HG03060 (cell line): Measurements from ENCODE around the gene ERICH6.

Source experiments
- ATAC-seq: cut with Tn5 transposase; IDR thresholded peaks from one replicate; pipeline ENCODE4 v1.9.1; 2021; ENCODE audit warnings: low read depth, moderate number of reproducible peaks; ENCODE audit not compliant: unreplicated experiment

Gene ERICH6

DNA sequence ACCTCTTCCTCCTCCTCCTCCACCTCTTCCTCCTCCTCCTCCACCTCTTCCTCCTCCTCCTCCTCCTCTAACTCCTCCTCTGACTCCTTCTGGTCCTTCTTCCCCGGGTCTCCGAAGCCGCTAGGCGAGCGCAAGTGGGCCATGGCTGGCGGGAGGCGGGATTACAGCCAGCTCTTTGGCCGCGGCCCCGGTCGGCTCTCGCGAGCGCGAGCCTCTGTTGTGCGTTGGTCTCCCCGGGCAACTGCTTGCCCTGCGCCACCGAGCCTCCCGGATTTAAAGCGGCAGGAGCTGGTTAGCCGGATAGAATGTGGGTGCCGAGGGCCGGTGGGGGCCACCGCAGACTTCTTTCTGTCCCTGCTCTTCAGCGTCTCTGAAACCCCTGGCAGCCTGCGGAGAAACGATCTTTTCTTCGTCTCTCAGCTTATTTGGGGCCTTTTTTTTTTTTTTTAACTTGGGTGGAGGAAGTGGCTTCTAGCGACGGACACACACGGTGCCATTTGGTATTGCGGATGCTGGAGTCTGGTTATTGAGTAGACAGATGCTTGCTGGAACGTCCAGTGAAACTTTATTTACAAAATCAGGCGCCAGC lies at the start of gene ERICH6:
ERICH6 (minus strand) TSS at position 165 of the 589 bp plus-strand sequence; CDS start at position 143, 22 bp downstream.
- peak; percentile 85 for ATAC-seq

GRCh38 chr3:150751781-150752263 lies 48.1 kb upstream of the ERICH6 start:
- ATAC-seq = no peak

DNA sequence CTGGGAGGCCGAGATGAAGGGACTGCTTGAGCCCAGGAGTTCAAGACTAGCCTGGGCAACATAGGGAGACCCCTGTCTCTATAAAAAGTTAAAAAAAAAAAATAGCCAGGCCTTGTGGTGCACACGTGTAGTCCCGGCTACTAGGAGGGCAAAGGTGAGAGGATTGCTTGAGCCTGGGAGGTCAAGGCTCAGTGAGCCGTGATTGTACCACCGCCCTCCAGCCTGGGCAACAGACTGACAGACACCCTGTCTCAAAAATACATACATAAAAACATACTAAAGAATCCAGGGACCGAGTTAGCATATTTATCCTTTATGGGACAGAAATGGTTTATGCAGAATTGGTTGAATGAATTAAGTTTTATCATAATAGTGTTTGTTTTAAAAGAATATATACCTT lies 45.5 kb upstream of the ERICH6 start:
- ATAC-seq = no peak

DNA sequence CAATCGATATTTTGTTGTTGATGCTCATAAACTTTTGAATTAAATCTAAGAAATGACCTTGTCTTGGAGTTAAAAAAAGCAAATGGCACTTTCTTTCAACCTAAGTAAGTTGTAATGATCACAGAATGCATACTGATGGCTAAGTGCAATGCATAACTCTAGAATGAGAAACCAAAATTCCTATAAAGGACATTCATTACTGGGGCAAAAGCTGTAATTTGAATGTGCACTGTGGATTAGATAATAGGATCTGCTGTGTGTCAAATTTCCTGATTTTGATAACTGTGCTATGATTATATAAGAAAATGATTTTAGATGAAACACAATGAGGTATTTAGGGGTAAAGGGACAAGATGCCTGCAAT lies 44.9 kb upstream of the ERICH6 start:
- ATAC-seq = no peak

DNA sequence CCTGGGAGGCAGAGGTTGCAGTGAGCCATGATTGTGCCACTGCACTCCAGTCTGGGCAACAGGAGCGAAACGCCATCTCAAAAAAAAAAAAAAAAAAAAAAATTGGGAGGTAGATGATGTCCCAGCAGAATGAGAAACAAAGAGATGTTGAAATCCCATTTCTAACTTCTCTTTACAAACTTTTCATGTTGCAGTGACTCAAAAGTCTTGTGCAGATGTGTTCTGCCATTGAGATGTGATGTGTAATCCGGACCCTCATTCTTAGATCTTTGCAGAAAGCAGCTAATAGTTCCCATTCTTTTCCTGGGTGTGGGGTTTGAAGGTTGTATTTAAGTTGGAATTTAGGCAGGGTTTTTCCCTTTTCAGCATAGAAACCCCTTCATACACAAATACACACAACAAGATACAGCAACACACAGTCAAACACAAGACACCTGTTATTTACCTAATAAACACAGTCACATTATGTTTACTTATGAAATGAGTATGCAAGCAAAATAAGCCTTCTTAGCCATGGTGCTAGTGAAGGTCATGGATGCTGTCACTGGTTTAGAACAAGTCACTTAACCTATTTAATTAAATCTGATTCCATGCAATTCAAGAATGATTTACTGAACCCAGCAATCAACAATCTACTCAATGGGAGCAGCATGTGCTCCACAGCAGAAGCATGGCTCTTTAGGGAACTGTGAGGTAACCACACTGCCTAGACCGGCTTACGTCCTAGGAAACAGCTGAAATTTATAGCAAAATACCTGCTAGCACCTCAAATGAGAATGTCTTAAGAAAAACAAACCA lies 44.4 kb upstream of the ERICH6 start:
- no peak for ATAC-seq

GRCh38 chr3:150746791-150747590 lies 43.3 kb upstream of the ERICH6 start:
- no peak for ATAC-seq

GRCh38 chr3:150745832-150746231 lies 42.1 kb upstream of the ERICH6 start:
- no peak for ATAC-seq

DNA sequence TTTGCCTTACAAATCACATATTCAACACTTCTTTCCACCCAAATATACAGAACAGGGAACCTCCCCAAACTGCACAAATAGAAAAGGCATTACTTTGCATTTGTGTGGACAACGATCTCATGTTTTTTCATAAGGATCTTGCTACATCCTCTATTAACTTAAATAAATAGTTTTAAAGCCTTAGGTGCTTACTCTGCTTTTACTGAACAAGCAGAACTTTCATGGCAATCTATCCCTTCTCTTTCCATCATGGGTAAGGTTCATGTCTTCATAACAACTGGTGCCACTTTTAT lies 41.1 kb upstream of the ERICH6 start:
- ATAC-seq = no peak

DNA sequence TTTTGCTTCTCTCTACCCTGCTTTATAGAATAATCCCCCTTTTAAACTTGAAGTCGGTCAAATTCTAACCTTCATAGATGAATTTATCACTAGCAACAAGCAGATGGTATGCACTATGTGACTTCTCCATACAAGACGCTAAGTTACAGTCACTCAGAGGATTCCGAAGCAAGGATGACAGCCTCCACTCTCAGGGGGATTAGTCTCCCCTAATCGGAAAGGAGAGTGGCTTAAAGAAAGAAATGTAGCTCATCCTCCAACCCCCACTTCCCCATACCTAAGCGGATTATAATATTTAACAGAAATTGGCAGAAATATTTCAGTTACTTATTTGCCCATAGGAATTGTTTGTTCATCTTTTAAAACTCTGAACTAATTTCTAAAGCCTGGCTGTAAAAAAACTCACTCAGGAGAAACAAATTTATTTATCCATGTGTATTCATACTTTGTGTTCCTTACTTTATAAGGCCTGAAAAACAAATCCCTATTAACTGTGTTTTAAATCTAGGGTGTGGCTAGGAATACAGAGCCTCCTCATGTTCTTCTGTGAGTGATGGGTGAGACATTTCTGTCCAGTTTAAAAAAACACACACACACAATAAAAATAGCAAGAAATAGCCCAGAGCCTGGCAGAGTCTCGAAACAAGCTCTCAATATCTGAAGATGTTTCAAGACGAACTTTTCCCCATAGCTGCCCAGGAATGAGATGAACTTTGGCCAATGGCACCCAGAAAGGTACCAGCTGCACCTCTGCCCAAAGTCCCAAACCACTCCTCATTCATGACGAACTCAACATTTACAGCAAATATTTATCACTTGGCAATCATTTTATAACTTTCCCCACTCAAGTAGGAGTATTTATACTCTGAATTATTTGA lies 40.6 kb upstream of the ERICH6 start:
- ATAC-seq = no peak

DNA sequence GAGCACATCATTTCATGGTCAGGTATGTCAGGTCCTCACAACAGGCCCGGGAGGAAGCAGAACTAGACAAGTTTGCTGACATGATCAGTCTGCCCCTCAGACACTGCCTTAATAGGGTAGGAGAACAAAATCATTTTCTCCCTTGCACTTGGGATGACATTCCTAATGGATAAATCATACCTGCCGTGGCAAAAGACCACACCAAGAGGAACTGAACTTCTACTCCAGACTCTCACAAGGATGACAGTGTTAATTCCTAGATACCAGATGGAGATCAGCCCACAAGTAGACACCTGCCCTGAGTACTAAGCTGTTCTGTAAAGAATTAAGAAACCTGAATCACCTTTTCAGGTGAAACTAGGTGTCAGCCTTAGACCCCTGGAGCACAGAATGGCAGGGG lies 39.8 kb upstream of the ERICH6 start:
- no peak for ATAC-seq

DNA sequence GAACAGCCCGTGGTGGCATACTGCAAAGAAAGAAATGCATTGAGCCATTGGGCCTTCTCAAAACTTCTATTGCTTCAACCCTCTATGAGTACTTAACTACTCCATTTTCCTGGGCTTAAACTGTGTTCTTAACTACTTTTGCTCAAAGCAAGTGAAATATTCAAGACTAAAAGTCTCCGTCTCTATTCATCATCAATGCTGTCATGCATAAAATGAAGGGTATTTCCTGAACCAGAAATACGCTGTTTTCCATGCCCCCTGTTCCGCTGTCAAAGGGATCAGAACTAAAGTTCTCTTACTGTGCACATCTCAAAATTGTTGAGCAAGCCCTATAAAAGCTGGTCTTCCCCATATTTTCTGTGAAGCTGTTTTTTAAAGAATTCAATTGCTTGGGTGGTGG lies 39.0 kb upstream of the ERICH6 start:
- ATAC-seq = no peak

GRCh38 chr3:150742141-150742523 lies 38.4 kb upstream of the ERICH6 start:
- ATAC-seq = no peak

- no peak for ATAC-seq
Observed at GRCh38 chr3:150741497-150742140, 37.9 kb upstream of the ERICH6 start.

DNA sequence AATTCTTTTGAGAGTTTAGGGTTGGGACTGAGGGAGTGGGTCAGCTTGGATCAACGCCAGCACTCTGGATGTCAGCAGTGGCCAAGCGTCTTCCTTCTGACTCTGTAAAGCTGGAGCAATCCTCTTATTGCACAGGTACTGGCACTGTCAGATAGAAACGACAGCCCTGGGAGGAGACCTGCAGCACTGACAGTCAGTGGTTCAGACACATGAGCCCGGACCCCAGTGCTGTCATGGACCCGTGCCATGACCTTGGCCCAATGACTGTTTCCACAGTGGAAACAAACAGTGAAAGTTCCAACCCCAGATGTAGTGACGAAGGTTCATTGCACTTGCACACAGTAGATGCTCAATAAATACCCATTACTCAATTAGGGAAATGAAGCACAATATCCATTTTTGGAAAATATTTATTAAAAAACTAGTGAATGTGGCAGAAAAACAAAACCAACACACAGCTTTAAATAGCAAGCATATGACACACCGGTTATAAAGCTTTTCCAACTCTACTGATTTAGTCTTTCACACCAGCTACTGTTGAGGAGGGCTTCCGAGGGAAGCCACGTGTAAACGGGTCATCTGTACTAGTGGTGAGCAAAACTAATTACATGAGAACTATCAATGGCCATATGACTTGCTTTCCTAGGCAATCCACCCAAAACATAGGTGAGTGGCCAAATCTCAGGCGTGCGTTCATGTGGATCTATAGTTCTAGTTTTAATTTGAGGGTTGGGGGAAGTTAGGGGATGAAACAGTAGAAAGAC lies 37.2 kb upstream of the ERICH6 start:
- ATAC-seq = no peak

- ATAC-seq = no peak
Observed at GRCh38 chr3:150739877-150740645, 36.3 kb upstream of the ERICH6 start.

DNA sequence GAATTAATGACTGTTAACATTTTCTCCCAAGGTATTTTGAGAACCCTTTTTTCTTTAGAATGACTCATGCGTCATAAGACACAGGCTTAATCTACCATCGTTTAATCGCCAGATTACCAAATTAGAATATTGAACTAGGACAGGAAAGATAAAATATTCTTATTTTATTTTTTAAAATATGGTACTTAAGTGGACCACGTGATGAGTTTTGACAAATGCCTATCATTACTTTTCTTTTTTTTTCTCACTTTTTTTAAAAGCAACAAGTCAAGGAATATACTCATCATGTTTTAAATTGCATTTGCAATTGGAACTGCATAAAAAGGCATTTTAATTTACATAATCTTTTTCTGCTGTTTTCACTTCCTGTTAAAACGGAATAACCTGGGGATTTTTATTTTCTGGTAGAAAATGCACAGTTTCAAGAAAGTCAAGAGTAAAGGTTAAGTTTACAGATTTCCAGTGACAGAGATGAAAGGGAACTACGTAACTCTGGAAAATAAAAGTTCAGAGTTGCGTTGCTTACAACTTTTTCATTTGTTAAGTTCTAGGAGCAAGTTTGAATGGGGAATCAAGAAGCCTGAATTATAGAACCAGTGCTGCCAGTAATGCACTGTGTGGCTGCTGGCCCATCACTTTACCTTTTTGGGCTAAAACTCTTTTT lies 35.6 kb upstream of the ERICH6 start:
- no peak for ATAC-seq

DNA sequence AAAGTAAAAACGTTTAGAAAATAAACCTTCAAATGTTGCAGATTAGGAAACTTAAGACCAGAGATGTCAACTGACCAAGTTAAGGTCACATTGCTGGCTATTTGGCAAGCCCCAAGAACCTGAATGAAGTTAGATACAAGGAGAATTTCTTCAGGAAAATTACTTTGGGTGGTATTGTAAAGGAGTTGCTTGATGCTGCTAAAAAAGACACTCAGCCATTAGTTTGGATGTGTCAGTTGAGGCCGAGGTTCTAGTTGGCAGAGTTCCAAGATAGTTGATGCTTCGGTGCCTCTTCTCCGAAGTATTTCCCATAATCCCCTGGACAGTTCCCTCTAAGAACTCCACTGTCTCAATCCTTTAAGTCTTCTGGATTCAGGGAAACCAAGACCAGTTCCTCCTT lies 35.0 kb upstream of the ERICH6 start:
- ATAC-seq = no peak
